ENCODE results near the gene IL6.
A peak's percentile ranks its signal among the peaks of the same experiment; 100 is the strongest.

- no peak for TF ChIP-seq EZH2 (IDR thresholded peaks at IDR 0.05; ENCODE audit: low read length, unreplicated experiment)
- TF ChIP-seq CTCF (conservative IDR thresholded peaks at IDR 0.05; ENCODE audit: low read depth, low read length): peak; percentile 65
Observed at GRCh38 chr7:22728401-22729029, 1.5 kb downstream of the IL6 start.

All from PC-3 (cell line).